Left forelimb (tissue), 1 donor: Measurements from ENCODE around the gene DCTN4.

Experiments used
- DNase-seq: peaks from one replicate; pipeline ENCODE4 v3.0.0-alpha.2; 2018; ENCODE audit warnings: low spot score

DCTN4 gene

DNA sequence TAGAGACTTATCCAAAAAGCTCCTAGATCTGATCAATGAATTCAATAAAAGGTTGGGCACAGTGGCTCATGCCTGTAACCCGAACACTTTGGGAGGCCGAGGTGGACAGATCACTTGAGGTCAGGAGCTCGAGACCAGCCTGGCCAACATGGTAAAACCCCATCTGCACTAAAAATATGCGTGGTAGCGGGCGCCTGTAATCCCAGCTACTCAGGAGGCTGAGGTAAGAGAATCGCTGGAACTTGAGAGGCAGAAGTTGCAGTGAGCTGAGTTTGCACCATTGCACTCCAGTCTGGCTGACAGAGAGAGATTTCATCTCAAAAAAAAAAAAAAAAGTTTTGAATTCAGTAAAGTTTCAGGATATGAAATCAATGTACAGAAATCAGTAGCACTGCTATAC, 20.0 kb downstream of the DCTN4 start:
- no peak for DNase-seq

DNA sequence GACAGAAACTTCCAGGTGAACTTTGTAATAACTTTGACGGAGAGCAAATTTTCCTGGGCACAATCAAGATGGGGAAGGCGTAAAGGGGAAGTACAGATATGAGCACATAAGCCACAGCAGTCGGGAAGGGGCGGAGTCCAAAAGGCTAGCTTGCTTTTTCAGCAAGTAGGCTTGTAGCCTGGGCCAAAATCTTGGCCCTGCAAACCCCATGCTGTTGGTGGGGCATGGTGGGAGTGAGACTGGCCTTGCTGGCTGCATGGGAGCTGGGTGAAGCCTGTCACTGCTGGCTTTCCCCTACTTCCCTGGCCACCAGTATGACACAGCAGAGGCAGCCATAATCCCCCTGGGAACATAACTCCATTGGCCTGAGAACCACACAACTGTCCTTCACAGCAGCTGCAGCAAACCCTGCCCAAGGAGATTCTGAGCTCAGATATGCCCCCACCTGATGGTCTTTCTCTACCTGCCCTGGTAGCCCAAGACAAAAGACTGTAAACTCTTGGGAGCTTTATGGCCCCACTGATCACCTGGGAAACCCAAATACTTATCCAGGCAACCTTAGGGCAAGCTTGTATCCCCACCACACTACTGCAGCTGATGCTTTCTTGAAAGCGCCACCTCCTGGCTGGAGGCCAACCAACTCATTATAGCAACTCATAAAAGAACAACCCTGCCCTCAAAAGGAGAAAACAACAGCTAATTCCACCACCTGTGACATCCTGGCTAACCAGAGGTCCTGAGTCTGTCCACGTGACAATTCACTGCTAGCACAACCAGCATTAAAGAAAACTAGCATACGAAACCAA, 24.0 kb downstream of the DCTN4 start:
- no peak for DNase-seq

DNA sequence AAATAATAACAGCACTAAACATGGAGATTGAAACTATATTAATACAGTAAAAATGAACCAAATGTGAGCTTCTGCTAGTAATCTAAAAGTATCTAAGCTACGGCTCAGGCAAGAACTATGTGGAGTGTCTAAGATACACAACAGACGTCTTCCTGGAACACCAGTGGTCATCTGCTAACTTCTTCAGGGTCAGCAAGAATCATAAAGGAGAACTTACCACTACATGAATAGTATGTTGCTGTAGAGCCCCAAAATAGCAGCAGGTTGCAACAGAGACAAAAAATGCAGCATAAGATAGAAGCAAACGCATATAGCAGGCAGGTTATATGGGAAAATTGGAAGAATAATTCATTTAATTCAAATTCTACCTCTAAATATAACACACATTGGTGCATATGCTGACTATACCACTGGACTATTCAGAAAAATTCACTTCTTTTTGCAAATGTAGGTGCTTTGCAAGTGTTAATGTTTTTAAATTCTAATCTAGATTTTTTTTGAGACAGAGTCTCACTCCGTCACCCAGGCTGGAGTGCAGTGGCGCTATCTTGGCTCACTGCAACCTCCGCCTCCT, 27.1 kb downstream of the DCTN4 start:
- no peak for DNase-seq

DNA sequence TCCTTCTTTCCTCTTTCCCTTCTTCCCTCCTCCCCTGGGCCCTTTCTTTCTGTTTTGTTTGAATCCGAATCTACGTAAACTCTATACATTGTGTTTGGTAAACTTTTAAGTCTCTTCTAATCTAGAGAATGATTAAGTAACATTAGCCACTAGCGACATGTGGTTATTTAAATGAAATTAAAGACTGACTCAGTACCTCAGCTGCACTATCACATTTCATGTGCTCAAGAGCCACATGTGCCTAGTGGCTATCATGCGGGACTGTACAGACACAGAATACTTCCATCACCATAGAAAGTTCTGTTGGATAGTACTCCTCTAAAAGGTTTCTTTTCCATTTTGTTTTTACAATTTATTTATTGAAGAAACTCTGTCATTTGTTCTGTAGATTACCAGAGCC, 29.0 kb downstream of the DCTN4 start:
- no peak for DNase-seq

DNA sequence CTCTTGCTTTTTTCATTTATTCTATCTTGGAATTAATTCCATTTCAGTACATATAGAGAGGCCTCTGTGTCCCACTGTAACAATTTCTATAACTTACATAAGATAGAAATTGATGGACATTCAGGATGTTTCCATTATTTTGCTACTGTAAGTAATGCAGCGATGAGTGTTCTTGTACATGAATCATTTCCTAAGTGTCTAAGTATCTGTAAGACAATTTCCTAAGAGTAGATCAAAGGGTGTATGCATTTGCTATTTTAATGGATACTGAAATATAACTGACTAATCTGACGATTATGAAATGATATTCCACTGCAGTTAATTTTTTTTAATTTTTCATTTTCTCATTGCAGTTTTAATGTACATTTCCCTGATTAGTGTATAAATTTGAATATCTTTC, 35.0 kb downstream of the DCTN4 start:
- no peak for DNase-seq

DNA sequence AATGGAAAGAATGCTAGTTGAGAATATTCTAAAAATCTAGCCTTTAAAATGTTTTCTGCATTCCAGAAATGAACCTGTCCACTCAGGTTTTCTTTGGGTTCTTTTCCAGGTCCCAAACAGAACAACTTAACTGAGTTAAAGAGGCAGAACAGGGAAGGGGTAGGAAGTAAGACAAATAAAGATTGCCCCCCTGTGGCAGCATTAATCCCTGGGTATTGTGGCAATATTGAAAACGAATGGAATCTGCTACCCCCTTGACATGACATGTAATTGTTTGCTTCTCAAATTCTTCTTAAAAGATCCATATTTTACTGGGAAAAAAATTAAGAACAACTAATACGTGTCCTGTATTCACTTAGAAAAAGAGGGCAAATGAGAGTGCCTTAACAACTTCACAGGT, 48.7 kb downstream of the DCTN4 start:
- DNase-seq = no peak

DNA sequence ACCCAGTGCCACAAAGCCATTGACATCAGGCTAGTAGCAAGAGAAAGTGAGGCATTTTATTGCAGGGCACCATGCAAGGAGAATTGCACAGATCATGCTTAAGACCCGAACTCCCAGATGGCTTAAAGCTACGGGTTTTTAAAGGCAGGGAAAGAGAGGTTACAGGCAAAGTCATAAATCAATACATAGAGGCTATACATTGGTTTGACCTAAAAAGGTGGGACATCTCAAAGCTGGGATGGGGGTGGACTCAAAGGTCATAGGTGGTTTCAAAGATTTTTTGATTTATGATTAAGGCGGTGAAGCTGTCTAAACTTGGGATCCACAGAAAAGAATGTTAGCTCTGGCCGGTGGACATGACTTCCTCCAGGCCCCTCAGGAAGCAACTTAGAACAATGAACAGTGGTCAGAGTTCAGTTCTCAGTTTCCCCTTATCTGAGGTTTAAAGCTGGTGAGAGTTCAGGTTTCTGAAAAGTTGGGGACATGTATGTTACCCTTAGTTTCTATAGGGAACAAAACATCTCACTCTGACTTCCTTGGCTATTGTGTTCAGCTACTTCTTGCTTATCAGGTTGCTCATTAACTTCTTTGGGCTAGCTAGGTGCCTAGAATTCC, 51.9 kb downstream of the DCTN4 start:
- DNase-seq = no peak

DNA sequence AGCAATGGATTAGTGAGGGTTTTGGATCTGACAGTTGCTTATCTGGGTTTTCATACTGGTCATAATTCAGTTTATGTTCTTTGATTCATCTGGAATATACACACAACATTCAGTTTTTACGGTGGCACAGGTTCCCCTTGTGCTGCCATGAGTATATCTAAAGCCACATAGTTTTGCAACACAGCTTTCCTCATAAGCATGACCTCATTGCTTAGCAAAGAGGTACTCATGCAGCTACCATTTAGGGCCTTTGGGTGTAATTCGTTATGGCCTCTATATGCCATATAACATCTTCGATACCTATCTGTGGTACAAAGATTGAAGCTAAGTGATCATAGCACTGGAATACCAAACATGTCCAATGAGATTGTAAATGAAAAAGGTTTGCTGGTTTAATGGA, 55.1 kb downstream of the DCTN4 start:
- no peak for DNase-seq

DNA sequence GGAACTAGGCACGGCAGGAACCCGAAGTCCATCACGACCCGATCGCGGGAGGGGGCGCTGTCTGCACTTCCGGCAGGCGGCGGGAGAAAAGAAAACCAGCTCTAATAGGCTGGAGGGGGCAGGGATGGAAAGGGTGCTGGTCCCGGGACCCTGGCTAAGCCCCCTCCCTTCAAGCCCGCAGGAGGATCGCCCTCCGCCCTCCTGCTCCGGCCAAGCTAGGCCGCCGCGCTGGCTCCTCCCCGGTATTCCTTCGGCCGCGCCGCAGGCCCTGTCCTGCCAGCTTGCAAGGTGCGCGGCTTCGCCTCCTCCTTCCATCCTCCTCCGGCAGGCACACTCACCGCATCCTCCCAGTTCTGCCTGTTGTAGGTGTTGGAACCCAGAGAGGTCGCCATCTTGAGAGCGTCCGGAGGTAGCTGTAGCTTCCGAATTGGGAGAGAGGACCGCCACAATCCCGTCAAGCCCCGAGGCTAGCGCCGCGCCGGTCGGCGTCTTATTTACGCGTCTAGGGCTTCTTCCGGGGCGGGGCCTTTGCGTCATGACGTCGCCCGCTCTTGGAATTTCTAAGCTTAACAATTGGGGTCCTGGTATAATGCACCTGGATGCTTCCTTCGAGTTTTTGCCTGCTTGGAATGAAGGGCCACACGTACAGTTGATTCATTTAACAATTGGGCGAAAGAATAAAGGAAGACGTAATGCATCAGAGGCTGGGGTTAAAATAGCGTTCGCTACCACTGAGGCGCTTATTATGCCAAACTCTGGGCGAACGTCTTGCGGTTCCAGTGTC, 58.0 kb downstream of the DCTN4 start, which contains the start of gene RBM22:
Gene RBM22 (minus strand): TSS at position 469 of the 784 bp plus-strand sequence. CDS start 77 bp downstream, at position 392.
- DNase-seq = peak; percentile 94

DNA sequence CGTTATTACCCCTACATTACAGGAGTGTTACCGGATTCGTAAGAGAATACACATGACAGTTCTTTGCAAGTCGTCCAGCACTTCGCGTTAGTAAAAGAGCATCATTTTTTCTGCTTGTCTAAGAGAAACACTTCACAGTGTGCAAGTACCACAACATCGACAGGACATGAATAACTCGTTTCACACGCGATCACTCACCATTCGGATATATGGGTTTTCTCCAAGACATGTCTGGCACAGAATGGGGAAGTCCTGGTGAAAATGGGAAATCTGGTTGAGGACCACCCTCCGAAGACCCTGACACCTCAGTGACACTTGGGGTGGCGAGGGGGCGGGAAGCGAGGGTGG, 58.6 kb downstream of the DCTN4 start:
- no peak for DNase-seq

DNA sequence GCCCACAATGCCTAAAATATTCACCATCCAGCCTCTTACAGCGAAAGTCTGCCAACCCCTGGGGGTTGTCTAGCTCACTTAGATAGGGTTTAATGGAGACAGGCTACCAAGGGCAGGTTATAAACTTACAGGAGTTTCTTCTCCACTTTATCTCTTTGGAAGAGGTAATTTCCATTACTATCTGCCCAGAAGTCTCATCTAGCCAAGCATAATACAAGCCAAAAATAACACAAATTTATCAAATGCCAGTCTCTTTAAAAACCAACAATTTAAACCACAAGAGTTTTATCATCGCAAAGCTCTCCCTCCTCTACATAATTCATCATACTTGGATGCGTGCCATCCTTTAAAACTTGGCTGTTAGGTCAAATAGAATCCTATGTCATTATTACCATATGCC, 64.2 kb downstream of the DCTN4 start:
- DNase-seq = no peak

DNA sequence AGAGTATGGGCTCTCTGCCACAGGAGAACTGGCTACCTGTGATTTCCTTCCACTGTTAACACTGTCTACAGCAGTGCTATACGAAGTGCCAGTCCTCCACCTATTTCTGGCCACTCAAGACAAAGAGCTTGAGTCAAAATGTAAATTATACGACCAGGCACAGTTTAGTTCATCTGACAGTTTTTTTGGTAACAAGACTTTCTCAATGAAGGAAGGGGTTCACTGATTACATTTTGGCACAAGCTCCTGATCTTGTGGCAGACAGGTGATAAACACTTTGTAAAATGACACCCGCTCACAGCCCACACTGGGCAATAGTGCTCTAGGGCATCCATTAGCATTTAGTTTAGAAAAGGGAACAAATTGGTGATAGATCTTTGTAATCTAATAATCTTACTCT, 66.5 kb downstream of the DCTN4 start:
- no peak for DNase-seq

DNA sequence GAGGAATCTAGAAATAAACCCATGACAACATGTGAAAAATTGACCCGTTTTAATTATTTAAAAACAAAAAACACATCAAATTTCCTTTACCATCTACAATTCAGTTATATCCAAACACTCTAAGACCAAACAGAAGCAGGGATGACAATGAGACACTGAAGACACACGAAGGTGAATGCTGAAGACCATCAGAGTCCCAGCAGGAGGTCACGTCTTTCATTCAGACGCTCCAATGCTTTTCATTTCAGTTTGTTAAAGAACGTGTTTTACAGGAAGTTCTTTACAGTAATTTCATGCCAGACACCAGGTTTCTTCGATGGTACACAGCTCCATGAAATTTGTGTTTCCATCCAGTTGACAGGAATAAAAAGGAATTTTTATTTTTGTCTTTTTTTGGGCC, 68.1 kb downstream of the DCTN4 start:
- DNase-seq = no peak

DNA sequence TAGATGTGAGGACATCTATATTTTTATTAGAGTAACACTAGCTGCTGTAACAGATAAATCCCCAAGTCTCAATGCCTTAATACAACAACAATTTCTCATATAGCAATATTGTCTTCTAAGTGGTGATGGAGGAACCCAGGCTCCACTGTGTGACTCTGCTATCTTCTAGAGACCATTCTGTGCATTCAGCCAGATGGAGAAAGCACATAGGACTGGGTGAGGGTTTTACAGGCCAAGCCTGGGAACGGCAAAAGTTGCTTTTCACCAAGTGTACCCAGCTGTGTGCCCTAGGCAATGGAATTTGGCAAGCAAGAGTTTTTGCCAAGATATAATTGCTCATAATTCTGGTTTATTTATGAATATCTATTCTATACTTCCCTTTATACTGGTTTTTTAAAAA, 69.7 kb downstream of the DCTN4 start:
- DNase-seq = no peak

DNA sequence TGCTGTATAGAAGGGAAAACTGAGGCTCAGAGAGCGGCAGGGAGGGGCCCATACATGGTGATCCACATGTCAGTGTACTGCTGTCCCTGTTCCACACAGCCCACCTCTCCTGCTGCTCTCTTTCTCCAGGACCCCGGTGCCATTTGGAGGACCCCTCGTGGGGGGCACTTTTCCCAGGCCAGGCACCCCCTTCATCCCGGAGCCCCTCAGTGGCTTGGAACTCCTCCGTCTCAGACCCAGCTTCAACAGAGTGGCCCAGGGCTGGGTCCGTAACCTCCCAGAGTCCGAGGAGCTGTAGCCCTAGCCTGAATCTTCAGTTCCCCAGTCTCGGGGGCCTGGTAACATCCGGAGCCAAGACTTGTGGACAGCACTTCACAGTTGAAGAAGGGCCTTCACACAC, 82.2 kb downstream of the DCTN4 start:
- DNase-seq = no peak

DNA sequence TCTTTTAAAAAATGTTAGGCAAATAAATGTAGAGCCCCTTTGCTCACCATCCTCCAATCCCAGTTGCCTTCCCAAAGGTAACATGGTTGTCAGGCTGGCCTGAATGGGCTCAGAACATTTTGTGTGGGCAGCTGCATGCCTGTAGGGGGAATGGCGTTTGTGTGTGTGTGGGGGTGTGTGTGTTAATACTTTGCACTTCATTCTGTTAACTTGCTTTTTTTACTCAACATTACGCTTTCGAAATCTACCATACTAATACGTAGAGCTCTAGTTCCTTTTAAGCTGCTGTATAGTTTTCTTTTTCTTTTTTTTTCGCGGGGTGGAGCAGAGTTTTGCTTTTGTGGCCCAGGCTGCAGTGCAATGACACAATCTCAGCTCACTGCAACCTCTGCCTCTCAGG, 83.7 kb downstream of the DCTN4 start:
- DNase-seq = no peak

DNA sequence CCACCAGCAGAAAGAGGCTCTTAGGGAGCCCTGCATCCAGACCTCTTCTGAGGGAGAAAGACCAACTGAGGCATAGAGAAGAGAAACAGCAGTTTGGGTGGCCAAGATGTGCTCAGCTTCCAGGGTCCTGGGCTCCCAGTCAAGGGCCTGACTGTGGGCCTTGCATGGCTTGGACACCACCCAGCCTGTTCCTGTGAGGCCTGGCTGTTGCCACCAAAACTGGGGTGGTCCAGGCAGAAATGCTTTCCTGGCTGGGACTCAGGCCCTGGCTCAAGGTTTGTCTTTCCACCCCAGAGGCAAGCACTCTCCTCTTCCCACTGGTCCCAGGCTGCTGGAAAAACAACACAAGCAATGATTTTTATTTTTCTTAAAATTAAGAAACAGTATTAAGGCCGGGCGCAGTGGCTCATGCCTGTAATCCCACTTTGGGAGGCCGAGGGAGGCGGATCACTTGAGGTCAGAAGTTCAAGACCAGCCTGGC, 84.4 kb downstream of the DCTN4 start:
- DNase-seq = peak; percentile 90

DNA sequence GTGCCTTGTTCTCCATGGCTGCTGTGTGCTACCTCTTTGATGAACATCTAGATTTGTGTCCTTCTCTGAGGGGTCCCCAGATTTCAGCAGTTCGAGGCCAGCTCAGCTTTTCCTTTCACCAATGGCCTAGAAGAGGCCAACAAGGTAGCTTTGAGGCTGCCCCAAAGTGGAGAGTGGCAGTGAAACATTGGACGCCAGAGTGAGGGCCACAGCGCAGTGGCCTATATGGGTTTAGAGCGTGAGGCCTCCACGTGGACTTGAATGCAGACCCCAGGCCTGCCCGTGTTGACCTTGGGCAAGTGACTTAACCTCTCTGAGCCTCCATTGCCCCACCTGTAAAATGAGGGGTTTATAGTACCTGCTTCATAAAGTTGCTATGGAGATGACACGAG, 85.9 kb downstream of the DCTN4 start:
- DNase-seq = no peak

DNA sequence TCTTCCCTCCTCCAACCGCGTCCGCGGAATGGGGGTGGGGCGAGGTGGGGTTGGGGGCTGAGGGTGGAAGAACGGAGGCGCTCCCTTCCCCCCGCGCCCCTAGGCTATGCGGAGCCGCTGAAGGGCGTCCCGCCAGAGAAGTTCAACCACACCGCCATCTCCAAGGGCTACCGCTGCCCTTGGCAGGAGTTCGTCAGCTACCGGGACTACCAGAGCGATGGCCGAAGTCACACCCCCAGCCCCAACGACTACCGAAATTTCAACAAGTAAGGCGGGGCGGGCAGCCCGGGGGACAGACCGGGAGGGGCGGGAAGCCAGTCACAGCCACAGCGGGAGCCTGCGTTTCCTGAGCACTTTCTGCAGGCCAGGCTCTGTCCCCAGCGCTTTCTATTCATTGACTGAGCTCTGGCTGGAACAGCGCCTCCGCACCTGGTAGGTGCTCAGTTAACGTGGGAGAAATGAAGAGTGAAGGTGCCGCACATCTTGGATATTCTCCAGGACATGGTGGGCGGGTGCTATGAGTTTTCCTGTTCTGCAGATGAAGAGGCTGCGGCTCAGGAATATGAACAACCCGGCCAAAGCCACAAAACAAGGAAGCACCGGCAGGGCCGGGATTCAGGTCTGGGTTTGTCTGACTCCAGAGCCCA, 86.5 kb downstream of the DCTN4 start:
- DNase-seq = peak; percentile 73

DNA sequence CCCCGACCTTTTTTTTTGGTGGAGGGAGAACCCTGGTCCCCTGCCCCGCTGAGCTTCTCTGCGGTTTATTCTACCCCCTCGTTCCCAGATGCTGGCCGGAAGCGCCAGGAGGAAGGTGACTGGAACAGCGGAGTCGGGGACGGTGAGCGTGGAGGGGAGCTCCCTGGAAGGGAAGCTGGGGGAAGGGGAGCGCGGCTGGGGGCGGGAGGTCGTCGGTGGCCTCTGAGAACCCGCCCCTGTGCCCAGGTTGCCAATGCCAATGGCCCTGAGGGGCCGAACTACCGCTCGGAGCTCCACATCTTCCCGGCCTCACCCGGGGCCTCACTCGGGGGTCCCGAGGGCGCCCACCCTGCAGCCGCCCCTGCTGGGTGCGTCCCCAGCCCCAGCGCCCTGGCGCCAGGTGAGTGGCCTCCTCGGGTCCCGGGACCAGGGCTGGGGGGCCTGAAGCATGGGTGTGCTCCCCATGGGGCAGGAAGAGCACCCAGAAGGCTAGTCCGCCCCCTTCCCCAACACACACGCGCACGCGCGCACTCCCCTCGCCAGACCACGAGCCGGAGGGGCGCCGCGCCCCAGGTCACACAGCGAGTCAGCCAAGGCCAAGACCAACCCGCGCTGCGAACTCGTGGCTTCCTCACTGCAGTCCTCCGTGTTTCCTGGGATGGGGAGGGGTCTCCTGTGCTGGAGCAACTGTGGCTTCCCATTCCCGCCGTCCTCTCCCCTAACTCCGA, 87.1 kb downstream of the DCTN4 start:
- DNase-seq = no peak

DNA sequence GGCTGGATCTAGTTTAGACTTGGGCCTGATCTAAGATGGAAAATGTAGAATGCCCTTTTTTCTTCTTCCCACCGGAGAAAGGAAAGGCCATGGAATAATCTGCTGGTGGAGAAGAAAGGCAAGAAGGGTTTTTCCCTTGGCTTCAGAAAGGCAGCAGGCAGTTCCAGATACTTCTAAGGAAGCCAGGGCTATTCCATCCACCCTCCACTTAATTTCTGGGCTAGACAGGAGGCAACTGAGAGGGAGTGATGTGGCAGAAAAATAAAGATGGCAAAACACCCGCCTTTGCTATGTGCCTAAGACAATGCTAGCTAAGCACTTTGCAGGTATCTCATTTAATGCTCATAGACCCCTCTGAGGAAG, 87.9 kb downstream of the DCTN4 start:
- DNase-seq = no peak
